Vagina (tissue), 2 donors: Measurements from ENCODE around the gene ADAMTS9. TPM values are rescaled to one million over a fixed set of nuclear protein-coding genes. Genes with fewer than 3 reads are reported as not detected.

Experiments
- DNase-seq, 2 donors: peaks; one replicate each; pipeline ENCODE4 v3.0.0-alpha.2; 2017; ENCODE audit errors: extremely low spot score in 2 of 2
- H3K27ac ChIP-seq: fragments of 200-600 bp; sonication (generic); one replicate; pipeline ENCODE4 v1.5.1; 2019
- H3K27me3 ChIP-seq: fragments of 200-600 bp; sonication (generic); one replicate; pipeline ENCODE4 v1.5.1; 2019
- H3K36me3 ChIP-seq, 2 donors: fragments of 200-600 bp; sonication (generic); one replicate each; pipeline ENCODE4 v1.5.1; 2017 to 2019
- H3K4me1 ChIP-seq: fragments of 200-600 bp; sonication (generic); one replicate; pipeline ENCODE4 v1.5.1; 2019
- H3K4me3 ChIP-seq, 2 donors: fragments of 200-600 bp; sonication (generic); 1 replicate in 1 of 2; 2 replicates in 1 of 2; pipeline ENCODE4 v1.5.1; 2016 to 2019
- H3K9me3 ChIP-seq: fragments of 200-600 bp; sonication (generic); one replicate; pipeline ENCODE4 v1.5.1; 2019
- CTCF ChIP-seq, 3 experiments: fragments of 450-650 bp in 2 of 3; fragments of 200-600 bp in 1 of 3; sonication (generic) in 1 of 3; IDR thresholded peaks; one replicate each; pipeline ENCODE4 v1.5.1; 2017 to 2019; ENCODE audit warnings: antibody characterized with exemption in 3 of 3, mild to moderate bottlenecking in 2 of 3, moderate library complexity in 2 of 3
- POLR2A ChIP-seq, 2 donors: fragments of 450-650 bp; IDR thresholded peaks; one replicate each; pipeline ENCODE4 v1.6.1; 2017; ENCODE audit warnings: antibody characterized with exemption in 2 of 2, mild to moderate bottlenecking in 2 of 2, moderate library complexity in 2 of 2
- POLR2AphosphoS5 ChIP-seq, 2 donors: sonication (generic); formaldehyde crosslinking; IDR thresholded peaks; one replicate each; pipeline ENCODE4 v1.9.0; 2017; ENCODE audit warnings: antibody characterized with exemption in 2 of 2, mild to moderate bottlenecking in 2 of 2, low read depth in 1 of 2; ENCODE audit not compliant: insufficient read depth in 1 of 2
- intact Hi-C: fragments of 100-400 bp; cut with DNase I; formaldehyde crosslinking; loops from one replicate; pipeline ENCODE4 v1.15.1; 2023
- total RNA-seq: library from RNA; depleted of rRNA; stranded (reverse); fragments of >200 nt; gene quantifications from one replicate; pipeline ENCODE4 v1.2.3, GENCODE V29; 2016

Gene ADAMTS9
- total RNA-seq, 1 donor from 2014 or later, result 118 TPM

- no peaks in the 10 kb centered on the region for H3K4me1 ChIP-seq
- intact Hi-C loops, result no loop called here
Measured at GRCh38 chr3:64556046-64556445, 131.8 kb downstream of the ADAMTS9 start.

GRCh38 chr3:64555351-64555750 is 132.4 kb downstream of the ADAMTS9 start:
- intact Hi-C loops, result no loop called here
- TF ChIP-seq POLR2AphosphoS5 (IDR thresholded peaks at IDR 0.05; ENCODE audit: insufficient read depth in 1 of 2, low read depth in 1 of 2) (no peak), CTCF (IDR thresholded peaks at IDR 0.05) (no peak), POLR2A (IDR thresholded peaks at IDR 0.05) (no peak)
- no peak for DNase-seq
- Histone ChIP-seq H3K36me3 (no peaks in the 10 kb centered on the region), H3K9me3 (no peaks in the 10 kb centered on the region), H3K4me1 (no peaks in the 10 kb centered on the region), H3K27me3 (no peaks in the 10 kb centered on the region), H3K4me3 (no peak overlapping the region), H3K27ac (no peak overlapping the region)

More at GRCh38 chr3:64556046-64556445, 131.8 kb downstream of the ADAMTS9 start:
- H3K27me3 ChIP-seq, result no peaks in the 10 kb centered on the region
- H3K36me3 ChIP-seq, result no peaks in the 10 kb centered on the region
- no peaks in the 10 kb centered on the region for H3K9me3 ChIP-seq
- TF ChIP-seq CTCF (IDR thresholded peaks at IDR 0.05) (no peak), POLR2A (IDR thresholded peaks at IDR 0.05) (no peak), POLR2AphosphoS5 (IDR thresholded peaks at IDR 0.05; ENCODE audit: insufficient read depth in 1 of 2, low read depth in 1 of 2) (no peak)
- no peak for DNase-seq
- H3K27ac ChIP-seq, result no peak overlapping the region
- no peak overlapping the region for H3K4me3 ChIP-seq

- no peak overlapping the region for H3K4me3 ChIP-seq
- intact Hi-C loops, result no loop called here
- H3K4me1 ChIP-seq, result peaks cover 5% of the 10 kb centered on the region
- no peak overlapping the region for H3K27ac ChIP-seq
- H3K27me3 ChIP-seq, result no peaks in the 10 kb centered on the region
- TF ChIP-seq POLR2AphosphoS5 (IDR thresholded peaks at IDR 0.05; ENCODE audit: insufficient read depth in 1 of 2, low read depth in 1 of 2) (no peak), CTCF (IDR thresholded peaks at IDR 0.05) (no peak), POLR2A (IDR thresholded peaks at IDR 0.05) (no peak)
- no peaks in the 10 kb centered on the region for H3K36me3 ChIP-seq
- DNase-seq, result no peak
- no peaks in the 10 kb centered on the region for H3K9me3 ChIP-seq
Measured at GRCh38 chr3:64554096-64554920, 133.5 kb downstream of the ADAMTS9 start.

DNA sequence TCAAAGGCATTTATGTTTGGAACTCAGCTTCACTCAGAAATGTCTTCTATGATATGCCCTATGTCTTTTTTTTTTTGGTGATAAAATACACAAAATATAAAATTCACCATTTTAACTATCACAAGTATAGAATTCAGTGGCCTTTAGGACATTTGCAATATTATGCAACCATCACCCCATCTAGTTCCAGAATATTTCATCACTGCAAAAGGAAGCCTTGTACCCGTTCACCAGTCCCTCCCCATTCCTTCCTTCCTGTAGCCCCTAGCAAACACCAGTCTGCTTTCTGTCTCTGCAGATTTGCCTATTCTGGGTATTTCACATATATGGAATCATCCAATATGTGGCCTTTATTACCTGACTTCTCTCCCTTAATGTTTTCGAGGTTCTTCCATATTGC is 134.8 kb downstream of the ADAMTS9 start:
- TF ChIP-seq POLR2AphosphoS5 (IDR thresholded peaks at IDR 0.05; ENCODE audit: insufficient read depth in 1 of 2, low read depth in 1 of 2), result no peak
- TF ChIP-seq CTCF (IDR thresholded peaks at IDR 0.05), result no peak
- no peak for TF ChIP-seq POLR2A (IDR thresholded peaks at IDR 0.05)
- Histone ChIP-seq H3K36me3 (no peaks in the 10 kb centered on the region), H3K4me1 (peaks cover 13% of the 10 kb centered on the region), H3K4me3 (no peak overlapping the region), H3K27ac (no peak overlapping the region), H3K9me3 (no peaks in the 10 kb centered on the region), H3K27me3 (no peaks in the 10 kb centered on the region)
- intact Hi-C loops, result no loop called here
- no peak for DNase-seq

GRCh38 chr3:64552160-64552559 is 135.6 kb downstream of the ADAMTS9 start:
- H3K36me3 ChIP-seq, result no peaks in the 10 kb centered on the region
- DNase-seq, result no peak
- H3K9me3 ChIP-seq, result no peaks in the 10 kb centered on the region
- H3K27me3 ChIP-seq, result no peaks in the 10 kb centered on the region
- intact Hi-C loops, result no loop called here
- H3K4me3 ChIP-seq, result no peak overlapping the region
- H3K27ac ChIP-seq, result no peak overlapping the region
- peaks cover 13% of the 10 kb centered on the region for H3K4me1 ChIP-seq
- TF ChIP-seq POLR2A (IDR thresholded peaks at IDR 0.05) (no peak), POLR2AphosphoS5 (IDR thresholded peaks at IDR 0.05; ENCODE audit: insufficient read depth in 1 of 2, low read depth in 1 of 2) (no peak), CTCF (IDR thresholded peaks at IDR 0.05) (no peak)
